ENCODE measurements around the gene RANBP10. TPM values are rescaled to one million over a fixed set of nuclear protein-coding genes. Genes with fewer than 3 reads are reported as not detected.

Gene RANBP10
- total and polyA plus RNA-seq, 2 of the 8 experiments (the other 6 are each of a cell fraction or from before 2014, with no cell fraction given), result 14.2 to 16.8 TPM

- TF ChIP-seq CHD2 (IDR thresholded peaks at IDR 0.05; ENCODE audit: low read length) (no peak), RAD21 (IDR thresholded peaks at IDR 0.05 in 1 of 2, conservative IDR thresholded peaks at IDR 0.05 in 1 of 2; ENCODE audit: low read depth in 2 of 2, low read length in 2 of 2) (no peak), CBX5 (IDR thresholded peaks at IDR 0.05; ENCODE audit: low read depth, low read length) (no peak), GABPA (IDR thresholded peaks at IDR 0.05; ENCODE audit: borderline replicate concordance, insufficient read depth, low read length) (no peak), SIX5 (IDR thresholded peaks at IDR 0.05; ENCODE audit: low read depth, low read length) (no peak)
Measured at GRCh38 chr16:67762385-67762784, 44.0 kb downstream of the RANBP10 start (continued).
